Spinal cord (tissue), 10 donors: ENCODE results near the gene DNAI1. TPM values are rescaled to one million over a fixed set of nuclear protein-coding genes. Genes with fewer than 3 reads are reported as not detected.

Experiments used
- DNase-seq, 6 donors: peaks; one replicate each; pipeline versions ENCODE4 v3.0.0 to v3.0.0-alpha.2; 2013 to 2015; ENCODE audit warnings: low spot score in 6 of 6, low read depth in 4 of 6
- H3K27ac ChIP-seq: one replicate; pipeline ENCODE4 v1.5.1; 2013; ENCODE audit warnings: low read depth, low read length, control low read depth
- H3K27me3 ChIP-seq: one replicate; pipeline ENCODE4 v1.6.1; 2013; ENCODE audit warnings: low read length; ENCODE audit not compliant: control insufficient read depth, insufficient read depth
- H3K36me3 ChIP-seq: one replicate; pipeline ENCODE4 v1.6.1; 2013; ENCODE audit warnings: low read length; ENCODE audit not compliant: control insufficient read depth, insufficient read depth
- H3K4me1 ChIP-seq: one replicate; pipeline ENCODE4 v1.6.1; 2013; ENCODE audit warnings: low read length; ENCODE audit not compliant: control insufficient read depth, insufficient read depth
- H3K4me3 ChIP-seq: one replicate; pipeline ENCODE4 v1.5.1; 2013; ENCODE audit warnings: low read depth, low read length, control low read depth
- H3K9me3 ChIP-seq: one replicate; pipeline ENCODE4 v1.6.1; 2013; ENCODE audit warnings: low read length; ENCODE audit not compliant: control insufficient read depth, insufficient read depth
- WGBS: methylation state at CpG from one replicate; pipeline ENCODE4 v1.1.5; 2013; ENCODE audit warnings: missing lambda C conversion rate; ENCODE audit not compliant: insufficient coverage; 5-methylcytosine and 5-hydroxymethylcytosine counted together
- polyA plus RNA-seq, 2 donors: library from polyadenylated mRNA; unstranded; fragments of 120-200 nt; gene quantifications; one replicate each; pipeline ENCODE4 v1.2.1, GENCODE V29; 2013; ENCODE audit not compliant: insufficient read length in 2 of 2
- total RNA-seq, 2 donors: library from RNA; depleted of rRNA in 1 of 2; stranded (reverse); fragments of 120-200 nt in 1 of 2; fragments of >200 nt in 1 of 2; gene quantifications; one replicate each; pipeline versions ENCODE4 v1.2.3 to v1.2.4, GENCODE V29; 2013 to 2014
- donor health status: healthy.

DNAI1 gene
- total and polyA plus RNA-seq, 4 donors = 3.5 to 24.8 (median 10.4) TPM

GRCh38 chr9:34446951-34447350 lies 11.7 kb upstream of the DNAI1 start:
- no peak overlapping the region for H3K27ac ChIP-seq
- peaks cover 5% of the 10 kb centered on the region for H3K4me1 ChIP-seq
- no peaks in the 10 kb centered on the region for H3K36me3 ChIP-seq
- H3K27me3 ChIP-seq = no peaks in the 10 kb centered on the region
- no peaks in the 10 kb centered on the region for H3K9me3 ChIP-seq
- no CpG with 5 or more reads among the region's 1 CpG for WGBS
- DNase-seq = peak in 1 of 6 donors; percentile 72
- H3K4me3 ChIP-seq = no peak overlapping the region

- Histone ChIP-seq H3K4me3 (no peak overlapping the region), H3K9me3 (no peaks in the 10 kb centered on the region), H3K36me3 (no peaks in the 10 kb centered on the region), H3K27ac (no peak overlapping the region), H3K27me3 (no peaks in the 10 kb centered on the region), H3K4me1 (peaks cover 18% of the 10 kb centered on the region)
- 97% methylated on average over 10 of the region's 10 CpGs for WGBS
- DNase-seq = no peak
Observed at GRCh38 chr9:34450644-34451043, 8.0 kb upstream of the DNAI1 start.

- no peaks in the 10 kb centered on the region for H3K36me3 ChIP-seq
- peaks cover 22% of the 10 kb centered on the region for H3K4me1 ChIP-seq
- no peak for DNase-seq
- WGBS = no CpG with 5 or more reads among the region's 2 CpGs
- H3K27ac ChIP-seq = no peak overlapping the region
- H3K9me3 ChIP-seq = no peaks in the 10 kb centered on the region
- no peak overlapping the region for H3K4me3 ChIP-seq
- H3K27me3 ChIP-seq = no peaks in the 10 kb centered on the region
Observed at GRCh38 chr9:34451135-34451534, 7.5 kb upstream of the DNAI1 start.

- Histone ChIP-seq H3K27ac (no peak overlapping the region), H3K9me3 (no peaks in the 10 kb centered on the region), H3K27me3 (no peaks in the 10 kb centered on the region), H3K4me1 (peaks cover 24% of the 10 kb centered on the region), H3K4me3 (no peak overlapping the region), H3K36me3 (no peaks in the 10 kb centered on the region)
- WGBS = 83% methylated on average over 1 of the region's 3 CpGs
- no peak for DNase-seq
Observed at GRCh38 chr9:34451545-34451944, 7.1 kb upstream of the DNAI1 start.

GRCh38 chr9:34452568-34452967 lies 6.0 kb upstream of the DNAI1 start:
- DNase-seq = no peak
- no peak overlapping the region for H3K4me3 ChIP-seq
- no peaks in the 10 kb centered on the region for H3K36me3 ChIP-seq
- no peaks in the 10 kb centered on the region for H3K9me3 ChIP-seq
- H3K4me1 ChIP-seq = peaks cover 33% of the 10 kb centered on the region
- WGBS = 71% methylated on average over 2 of the region's 2 CpGs
- H3K27ac ChIP-seq = no peak overlapping the region
- no peaks in the 10 kb centered on the region for H3K27me3 ChIP-seq

GRCh38 chr9:34454571-34455065 lies 4.0 kb upstream of the DNAI1 start:
- WGBS = 80% methylated on average over 2 of the region's 3 CpGs
- no peaks in the 10 kb centered on the region for H3K9me3 ChIP-seq
- H3K4me3 ChIP-seq = no peak overlapping the region
- no peak for DNase-seq
- no peaks in the 10 kb centered on the region for H3K36me3 ChIP-seq
- no peaks in the 10 kb centered on the region for H3K27me3 ChIP-seq
- H3K4me1 ChIP-seq = peaks cover 42% of the 10 kb centered on the region
- H3K27ac ChIP-seq = no peak overlapping the region

- Histone ChIP-seq H3K4me1 (peaks cover 41% of the 10 kb centered on the region), H3K4me3 (no peak overlapping the region), H3K27ac (no peak overlapping the region), H3K9me3 (no peaks in the 10 kb centered on the region), H3K27me3 (no peaks in the 10 kb centered on the region), H3K36me3 (no peaks in the 10 kb centered on the region)
- no peak for DNase-seq
- WGBS = 92% methylated on average over 1 of the region's 1 CpG
Observed at GRCh38 chr9:34456151-34456550, 2.5 kb upstream of the DNAI1 start.

GRCh38 chr9:34456746-34457145 lies 1.9 kb upstream of the DNAI1 start:
- H3K4me3 ChIP-seq = peak overlapping the region; percentile 67
- no peaks in the 10 kb centered on the region for H3K36me3 ChIP-seq
- H3K27me3 ChIP-seq = no peaks in the 10 kb centered on the region
- no peaks in the 10 kb centered on the region for H3K9me3 ChIP-seq
- peak overlapping the region; percentile 66 for H3K27ac ChIP-seq
- no peak for DNase-seq
- H3K4me1 ChIP-seq = peaks cover 37% of the 10 kb centered on the region
- WGBS = 10% methylated on average over 3 of the region's 4 CpGs

GRCh38 chr9:34457266-34458012 lies 1.2 kb upstream of the DNAI1 start:
- no peaks in the 10 kb centered on the region for H3K36me3 ChIP-seq
- H3K27ac ChIP-seq = peak overlapping the region; percentile 66

GRCh38 chr9:34458959-34459340 lies 345 bp downstream of the DNAI1 start:
- Histone ChIP-seq H3K27ac (no peak overlapping the region), H3K4me3 (peak overlapping the region; percentile 33), H3K36me3 (no peaks in the 10 kb centered on the region), H3K9me3 (no peaks in the 10 kb centered on the region), H3K27me3 (no peaks in the 10 kb centered on the region), H3K4me1 (peaks cover 33% of the 10 kb centered on the region)
- DNase-seq = no peak
- 12% methylated on average over 11 of the region's 11 CpGs for WGBS

More at GRCh38 chr9:34457266-34458012, 1.2 kb upstream of the DNAI1 start:
- Histone ChIP-seq H3K9me3 (no peaks in the 10 kb centered on the region), H3K4me3 (peak overlapping the region; percentile 67), H3K27me3 (no peaks in the 10 kb centered on the region), H3K4me1 (peaks cover 37% of the 10 kb centered on the region)
- WGBS = under 1% methylated on average over 48 of the region's 48 CpGs
- DNase-seq = peak in 3 of 6 donors; percentile 31 to 85 (median 84)
